Stimulated activated CD8-positive, alpha-beta memory T cell treated with anti-CD3 and anti-CD28 coated beads, Interleukin-15, amount 100 ng/mL, for 4 hours (primary cell): ENCODE data around the gene CACHD1.

Experiments used
- DNase-seq, 2 donors: peaks; one replicate each; pipeline ENCODE4 v3.0.0-alpha.2; 2020; ENCODE audit warnings: low read depth in 2 of 2

CACHD1 gene

GRCh38 chr1:64549464-64550239 is 79.7 kb downstream of the CACHD1 start:
- DNase-seq: no peak

- DNase-seq: no peak
These were observed 80.6 kb downstream of the CACHD1 start for GRCh38 chr1:64550510-64550909.

- DNase-seq: no peak
These were observed 81.1 kb downstream of the CACHD1 start for GRCh38 chr1:64550946-64551605.

GRCh38 chr1:64553285-64553684 is 83.4 kb downstream of the CACHD1 start:
- DNase-seq: no peak

- no peak for DNase-seq
These were observed 86.0 kb downstream of the CACHD1 start for GRCh38 chr1:64555947-64556346.

- no peak for DNase-seq
These were observed 92.1 kb downstream of the CACHD1 start for GRCh38 chr1:64561993-64562392.

GRCh38 chr1:64563958-64564565 is 94.1 kb downstream of the CACHD1 start:
- DNase-seq: no peak

GRCh38 chr1:64564891-64565290 is 95.0 kb downstream of the CACHD1 start:
- DNase-seq: no peak

- DNase-seq: no peak
These were observed 97.7 kb downstream of the CACHD1 start for GRCh38 chr1:64567426-64568170.

GRCh38 chr1:64568171-64568450 is 98.2 kb downstream of the CACHD1 start:
- no peak for DNase-seq

- DNase-seq: no peak
These were observed 99.5 kb downstream of the CACHD1 start for GRCh38 chr1:64569411-64569810.

GRCh38 chr1:64570267-64570855 is 100.4 kb downstream of the CACHD1 start:
- DNase-seq: no peak

- DNase-seq: no peak
These were observed 102.4 kb downstream of the CACHD1 start for GRCh38 chr1:64572222-64572900.

GRCh38 chr1:64574301-64574700 is 104.4 kb downstream of the CACHD1 start:
- no peak for DNase-seq

GRCh38 chr1:64575881-64576676 is 106.2 kb downstream of the CACHD1 start:
- no peak for DNase-seq

- DNase-seq: no peak
These were observed 108.5 kb downstream of the CACHD1 start for GRCh38 chr1:64578270-64578973.

GRCh38 chr1:64579767-64580166 is 109.8 kb downstream of the CACHD1 start:
- DNase-seq: no peak

- no peak for DNase-seq
These were observed 111.4 kb downstream of the CACHD1 start for GRCh38 chr1:64581135-64581842.

- no peak for DNase-seq
These were observed 111.9 kb downstream of the CACHD1 start for GRCh38 chr1:64581843-64582185.

GRCh38 chr1:64584479-64584878 is 114.5 kb downstream of the CACHD1 start:
- DNase-seq: no peak
